K562 (cell line): ENCODE measurements around the gene RFNG. TPM values are rescaled to one million over a fixed set of nuclear protein-coding genes. Genes with fewer than 3 reads are reported as not detected.

Source experiments
- ARHGAP35 ChIP-seq: fragments of 450-650 bp; IDR thresholded peaks from 2 replicates; pipeline ENCODE4 v1.6.1; 2018; ENCODE audit not compliant: partially characterized antibody
- JUNB ChIP-seq: fragments of 450-650 bp; formaldehyde crosslinking; conservative IDR thresholded peaks from 2 replicates; pipeline ENCODE4 v1.4.0; 2020; ENCODE audit warnings: mild to moderate bottlenecking
- NONO ChIP-seq, 2 experiments: fragments of 200-400 bp in 1 of 2; fragments of 450-650 bp in 1 of 2; formaldehyde crosslinking in 1 of 2; IDR thresholded peaks; 2 replicates each; pipeline ENCODE4 v1.6.1; 2017; ENCODE audit warnings: low read depth in 2 of 2, mild to moderate bottlenecking in 2 of 2, moderate library complexity in 2 of 2, low read length in 1 of 2
- POLR2H ChIP-seq: IDR thresholded peaks from 2 replicates; pipeline ENCODE4 v1.6.1; 2016; ENCODE audit warnings: missing genetic modification characterization, low read depth, mild to moderate bottlenecking, control low read depth, missing compliant biosample characterization, moderate library complexity
- RBFOX2 ChIP-seq: fragments of 200-400 bp; formaldehyde crosslinking; IDR thresholded peaks from 2 replicates; pipeline ENCODE4 v1.6.1; 2017; ENCODE audit warnings: low read depth, mild to moderate bottlenecking, low read length, moderate library complexity
- SLC30A9 ChIP-seq: fragments of 250-450 bp; sonication (Bioruptor Pico); IDR thresholded peaks from 2 replicates; pipeline ENCODE4 v1.8.0; 2022; ENCODE audit warnings: mild to moderate bottlenecking, moderate library complexity
- SRSF3 ChIP-seq: fragments of 200-400 bp; formaldehyde crosslinking; IDR thresholded peaks from 2 replicates; pipeline ENCODE4 v1.6.1; 2016; ENCODE audit warnings: mild to moderate bottlenecking, low read length, moderate library complexity; ENCODE audit not compliant: insufficient read depth
- ZC3H4 ChIP-seq: sonication (generic); formaldehyde crosslinking; IDR thresholded peaks from 2 replicates; pipeline ENCODE4 v1.9.0; 2021; ENCODE audit warnings: missing genetic modification reagents, borderline replicate concordance
- polyA plus RNA-seq, 8 experiments: library from polyadenylated mRNA; depleted of rRNA in 4 of 8; stranded (reverse) in 5 of 8; unstranded in 3 of 8; fragments of >200 nt; fragmentation: Nextera tagmentation in 2 of 8; fragmentation: Illumina TruSeq in 1 of 8; extraction: Ambion mirVana in 2 of 8; extraction: Trizol in 1 of 8; gene quantifications; 2 replicates each; pipeline versions ENCODE4 v1.2.1 to v1.2.3, GENCODE V29; 2011 to 2014; ENCODE audit warnings: inconsistent platforms in 1 of 8, missing spikeins in 1 of 8
- total RNA-seq, 7 experiments: library from RNA; depleted of rRNA in 6 of 7; stranded (reverse); fragments of >200 nt in 6 of 7; fragmentation: Illumina TruSeq in 2 of 7; extraction: Trizol in 2 of 7; gene quantifications; 2 replicates each; pipeline versions ENCODE4 v1.2.1 to v1.2.3, GENCODE V29; 2011 to 2021; ENCODE audit warnings: low replicate concordance in 1 of 7
- TF ChIP-seq, protein P1 (sequence below): fragments of 200-600 bp; sonication (generic); IDR thresholded peaks from one replicate; pipeline ENCODE4 v1.6.1; 2012; ENCODE audit warnings: mild to moderate bottlenecking, low read depth, low read length, inconsistent platforms
- TF ChIP-seq, protein P2 (sequence below), 2 experiments: fragments of 450-650 bp in 1 of 2; IDR thresholded peaks; 2 replicates each; pipeline ENCODE4 v1.6.1; 2011 to 2017; ENCODE audit warnings: low read depth in 2 of 2, antibody characterized with exemption in 1 of 2, borderline replicate concordance in 1 of 2, low read length in 1 of 2, mild to moderate bottlenecking in 1 of 2, mixed read lengths in 1 of 2; ENCODE audit not compliant: control insufficient read depth in 1 of 2

Gene RFNG
- total and polyA plus RNA-seq, 9 of the 15 experiments (the other 6 are each of a cell fraction or from before 2014, with no cell fraction given): 0.32 to 32.8 (median 9.5) TPM

DNA sequence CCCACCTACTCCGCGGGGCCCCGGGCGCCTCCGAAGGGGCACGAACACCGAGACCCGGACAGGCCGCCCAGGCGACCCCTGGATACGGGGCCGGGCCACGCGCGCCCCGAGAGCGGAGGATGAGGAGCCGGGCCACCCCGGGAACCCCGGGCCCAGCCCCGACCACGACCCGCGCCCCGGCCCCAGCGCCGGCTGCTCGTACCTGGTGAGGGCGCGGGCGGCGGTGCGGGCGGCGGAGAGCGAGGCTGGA is 46.2 kb upstream of the RFNG start (continued):
- TF ChIP-seq, protein P1, sequence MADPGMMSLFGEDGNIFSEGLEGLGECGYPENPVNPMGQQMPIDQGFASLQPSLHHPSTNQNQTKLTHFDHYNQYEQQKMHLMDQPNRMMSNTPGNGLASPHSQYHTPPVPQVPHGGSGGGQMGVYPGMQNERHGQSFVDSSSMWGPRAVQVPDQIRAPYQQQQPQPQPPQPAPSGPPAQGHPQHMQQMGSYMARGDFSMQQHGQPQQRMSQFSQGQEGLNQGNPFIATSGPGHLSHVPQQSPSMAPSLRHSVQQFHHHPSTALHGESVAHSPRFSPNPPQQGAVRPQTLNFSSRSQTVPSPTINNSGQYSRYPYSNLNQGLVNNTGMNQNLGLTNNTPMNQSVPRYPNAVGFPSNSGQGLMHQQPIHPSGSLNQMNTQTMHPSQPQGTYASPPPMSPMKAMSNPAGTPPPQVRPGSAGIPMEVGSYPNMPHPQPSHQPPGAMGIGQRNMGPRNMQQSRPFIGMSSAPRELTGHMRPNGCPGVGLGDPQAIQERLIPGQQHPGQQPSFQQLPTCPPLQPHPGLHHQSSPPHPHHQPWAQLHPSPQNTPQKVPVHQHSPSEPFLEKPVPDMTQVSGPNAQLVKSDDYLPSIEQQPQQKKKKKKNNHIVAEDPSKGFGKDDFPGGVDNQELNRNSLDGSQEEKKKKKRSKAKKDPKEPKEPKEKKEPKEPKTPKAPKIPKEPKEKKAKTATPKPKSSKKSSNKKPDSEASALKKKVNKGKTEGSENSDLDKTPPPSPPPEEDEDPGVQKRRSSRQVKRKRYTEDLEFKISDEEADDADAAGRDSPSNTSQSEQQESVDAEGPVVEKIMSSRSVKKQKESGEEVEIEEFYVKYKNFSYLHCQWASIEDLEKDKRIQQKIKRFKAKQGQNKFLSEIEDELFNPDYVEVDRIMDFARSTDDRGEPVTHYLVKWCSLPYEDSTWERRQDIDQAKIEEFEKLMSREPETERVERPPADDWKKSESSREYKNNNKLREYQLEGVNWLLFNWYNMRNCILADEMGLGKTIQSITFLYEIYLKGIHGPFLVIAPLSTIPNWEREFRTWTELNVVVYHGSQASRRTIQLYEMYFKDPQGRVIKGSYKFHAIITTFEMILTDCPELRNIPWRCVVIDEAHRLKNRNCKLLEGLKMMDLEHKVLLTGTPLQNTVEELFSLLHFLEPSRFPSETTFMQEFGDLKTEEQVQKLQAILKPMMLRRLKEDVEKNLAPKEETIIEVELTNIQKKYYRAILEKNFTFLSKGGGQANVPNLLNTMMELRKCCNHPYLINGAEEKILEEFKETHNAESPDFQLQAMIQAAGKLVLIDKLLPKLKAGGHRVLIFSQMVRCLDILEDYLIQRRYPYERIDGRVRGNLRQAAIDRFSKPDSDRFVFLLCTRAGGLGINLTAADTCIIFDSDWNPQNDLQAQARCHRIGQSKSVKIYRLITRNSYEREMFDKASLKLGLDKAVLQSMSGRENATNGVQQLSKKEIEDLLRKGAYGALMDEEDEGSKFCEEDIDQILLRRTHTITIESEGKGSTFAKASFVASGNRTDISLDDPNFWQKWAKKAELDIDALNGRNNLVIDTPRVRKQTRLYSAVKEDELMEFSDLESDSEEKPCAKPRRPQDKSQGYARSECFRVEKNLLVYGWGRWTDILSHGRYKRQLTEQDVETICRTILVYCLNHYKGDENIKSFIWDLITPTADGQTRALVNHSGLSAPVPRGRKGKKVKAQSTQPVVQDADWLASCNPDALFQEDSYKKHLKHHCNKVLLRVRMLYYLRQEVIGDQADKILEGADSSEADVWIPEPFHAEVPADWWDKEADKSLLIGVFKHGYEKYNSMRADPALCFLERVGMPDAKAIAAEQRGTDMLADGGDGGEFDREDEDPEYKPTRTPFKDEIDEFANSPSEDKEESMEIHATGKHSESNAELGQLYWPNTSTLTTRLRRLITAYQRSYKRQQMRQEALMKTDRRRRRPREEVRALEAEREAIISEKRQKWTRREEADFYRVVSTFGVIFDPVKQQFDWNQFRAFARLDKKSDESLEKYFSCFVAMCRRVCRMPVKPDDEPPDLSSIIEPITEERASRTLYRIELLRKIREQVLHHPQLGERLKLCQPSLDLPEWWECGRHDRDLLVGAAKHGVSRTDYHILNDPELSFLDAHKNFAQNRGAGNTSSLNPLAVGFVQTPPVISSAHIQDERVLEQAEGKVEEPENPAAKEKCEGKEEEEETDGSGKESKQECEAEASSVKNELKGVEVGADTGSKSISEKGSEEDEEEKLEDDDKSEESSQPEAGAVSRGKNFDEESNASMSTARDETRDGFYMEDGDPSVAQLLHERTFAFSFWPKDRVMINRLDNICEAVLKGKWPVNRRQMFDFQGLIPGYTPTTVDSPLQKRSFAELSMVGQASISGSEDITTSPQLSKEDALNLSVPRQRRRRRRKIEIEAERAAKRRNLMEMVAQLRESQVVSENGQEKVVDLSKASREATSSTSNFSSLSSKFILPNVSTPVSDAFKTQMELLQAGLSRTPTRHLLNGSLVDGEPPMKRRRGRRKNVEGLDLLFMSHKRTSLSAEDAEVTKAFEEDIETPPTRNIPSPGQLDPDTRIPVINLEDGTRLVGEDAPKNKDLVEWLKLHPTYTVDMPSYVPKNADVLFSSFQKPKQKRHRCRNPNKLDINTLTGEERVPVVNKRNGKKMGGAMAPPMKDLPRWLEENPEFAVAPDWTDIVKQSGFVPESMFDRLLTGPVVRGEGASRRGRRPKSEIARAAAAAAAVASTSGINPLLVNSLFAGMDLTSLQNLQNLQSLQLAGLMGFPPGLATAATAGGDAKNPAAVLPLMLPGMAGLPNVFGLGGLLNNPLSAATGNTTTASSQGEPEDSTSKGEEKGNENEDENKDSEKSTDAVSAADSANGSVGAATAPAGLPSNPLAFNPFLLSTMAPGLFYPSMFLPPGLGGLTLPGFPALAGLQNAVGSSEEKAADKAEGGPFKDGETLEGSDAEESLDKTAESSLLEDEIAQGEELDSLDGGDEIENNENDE: no peak
- TF ChIP-seq ARHGAP35 (no peak), SRSF3 (0 out of 2 replicates have a peak, but pooled peaks have one; percentile 66), RBFOX2 (peak; percentile 81), JUNB (CRISPR knock-in tag) (0 out of 2 replicates have a peak, but pooled peaks have one; percentile 6), SLC30A9 (no peak), POLR2H (tag) (no peak), NONO (IDR thresholded peaks at IDR 0.05; ENCODE audit: low read depth in 2 of 2, low read length in 1 of 2) (peak; percentile 85 to 100; a peak in 2 of 4 replicates), ZC3H4 (CRISPR knock-in tag) (0 out of 2 replicates have a peak, but pooled peaks have one; percentile 10)
- TF ChIP-seq, protein P2, sequence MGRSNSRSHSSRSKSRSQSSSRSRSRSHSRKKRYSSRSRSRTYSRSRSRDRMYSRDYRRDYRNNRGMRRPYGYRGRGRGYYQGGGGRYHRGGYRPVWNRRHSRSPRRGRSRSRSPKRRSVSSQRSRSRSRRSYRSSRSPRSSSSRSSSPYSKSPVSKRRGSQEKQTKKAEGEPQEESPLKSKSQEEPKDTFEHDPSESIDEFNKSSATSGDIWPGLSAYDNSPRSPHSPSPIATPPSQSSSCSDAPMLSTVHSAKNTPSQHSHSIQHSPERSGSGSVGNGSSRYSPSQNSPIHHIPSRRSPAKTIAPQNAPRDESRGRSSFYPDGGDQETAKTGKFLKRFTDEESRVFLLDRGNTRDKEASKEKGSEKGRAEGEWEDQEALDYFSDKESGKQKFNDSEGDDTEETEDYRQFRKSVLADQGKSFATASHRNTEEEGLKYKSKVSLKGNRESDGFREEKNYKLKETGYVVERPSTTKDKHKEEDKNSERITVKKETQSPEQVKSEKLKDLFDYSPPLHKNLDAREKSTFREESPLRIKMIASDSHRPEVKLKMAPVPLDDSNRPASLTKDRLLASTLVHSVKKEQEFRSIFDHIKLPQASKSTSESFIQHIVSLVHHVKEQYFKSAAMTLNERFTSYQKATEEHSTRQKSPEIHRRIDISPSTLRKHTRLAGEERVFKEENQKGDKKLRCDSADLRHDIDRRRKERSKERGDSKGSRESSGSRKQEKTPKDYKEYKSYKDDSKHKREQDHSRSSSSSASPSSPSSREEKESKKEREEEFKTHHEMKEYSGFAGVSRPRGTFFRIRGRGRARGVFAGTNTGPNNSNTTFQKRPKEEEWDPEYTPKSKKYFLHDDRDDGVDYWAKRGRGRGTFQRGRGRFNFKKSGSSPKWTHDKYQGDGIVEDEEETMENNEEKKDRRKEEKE (IDR thresholded peaks at IDR 0.05; ENCODE audit: borderline replicate concordance in 1 of 2, control insufficient read depth in 1 of 2, low read depth in 2 of 2, low read length in 1 of 2): peak in 1 of 2 experiments; percentile 60; a peak in 1 of 4 replicates
- TF ChIP-seq, all 486 proteins: peak for 16
